Dedifferentiated amniotic fluid mesenchymal stem cell (primary cell): ENCODE data around the gene SMLR1.
A peak's percentile ranks its signal among the peaks of the same experiment; 100 is the strongest.
"Not testable (repeated sequence)": the region's sequence is repeated elsewhere in the genome, so short reads cannot be mapped to it uniquely, and the experiment has no call there.

Experiments used
- DNase-seq: peaks from one replicate; pipeline ENCODE4 v3.0.0-alpha.2; 2016; ENCODE audit errors: extremely low spot score

Gene SMLR1

GRCh38 chr6:130827247-130828149 lies at the start of gene SMLR1:
Gene SMLR1 (plus strand): TSS chr6:130827406. CDS start chr6:130827414, 8 bp downstream.
- no peak for DNase-seq

GRCh38 chr6:130778946-130779657 lies 48.1 kb upstream of the SMLR1 start:
- peak; percentile 79 for DNase-seq

- DNase-seq: no peak
Measured at GRCh38 chr6:130779658-130780033, 47.6 kb upstream of the SMLR1 start.

- DNase-seq: no peak
Measured at GRCh38 chr6:130780122-130780521, 47.1 kb upstream of the SMLR1 start.

GRCh38 chr6:130781557-130781956 lies 45.6 kb upstream of the SMLR1 start:
- DNase-seq: no peak

GRCh38 chr6:130783416-130784107 lies 43.6 kb upstream of the SMLR1 start:
- no peak for DNase-seq

- no peak for DNase-seq
Measured at GRCh38 chr6:130787726-130788500, 39.3 kb upstream of the SMLR1 start.

- no peak for DNase-seq
Measured at GRCh38 chr6:130788954-130789353, 38.3 kb upstream of the SMLR1 start.

- DNase-seq: no peak
Measured at GRCh38 chr6:130794010-130794697, 33.1 kb upstream of the SMLR1 start.

- no peak for DNase-seq
Measured at GRCh38 chr6:130794738-130795137, 32.5 kb upstream of the SMLR1 start.

- peak; percentile 17 for DNase-seq
Measured at GRCh38 chr6:130796313-130796905, 30.8 kb upstream of the SMLR1 start.

- DNase-seq: no peak
Measured at GRCh38 chr6:130797061-130797460, 30.1 kb upstream of the SMLR1 start.

- not testable (repeated sequence) for DNase-seq
Measured at GRCh38 chr6:130801368-130801767, 25.8 kb upstream of the SMLR1 start.

GRCh38 chr6:130810307-130811030 lies 16.7 kb upstream of the SMLR1 start:
- no peak for DNase-seq

- DNase-seq: no peak
Measured at GRCh38 chr6:130811932-130812331, 15.3 kb upstream of the SMLR1 start.

GRCh38 chr6:130814506-130814905 lies 12.7 kb upstream of the SMLR1 start:
- no peak for DNase-seq

- DNase-seq: no peak
Measured at GRCh38 chr6:130815200-130816071, 11.8 kb upstream of the SMLR1 start.

- no peak for DNase-seq
Measured at GRCh38 chr6:130822736-130823135, 4.5 kb upstream of the SMLR1 start.
